A549 (cell line): Measurements from ENCODE around the gene RANGRF. TPM values are rescaled to one million over a fixed set of nuclear protein-coding genes. Genes with fewer than 3 reads are reported as not detected.

Experiments used
- ATAC-seq, 2 experiments: fragments of 200-7000 bp in 1 of 2; fragments of >200 bp in 1 of 2; cut with Nextera tagmentation in 1 of 2; cut with Tn5 transposase in 1 of 2; 3 replicates each; pipeline versions ENCODE4 v1.8.0 to v1.9.1; 2018 to 2020; ENCODE audit warnings: mild to moderate bottlenecking in 1 of 2, moderate library complexity in 1 of 2
- CTCF ChIA-PET: fragments of 300-600 bp; sonication (Branson Sonifier 250); formaldehyde crosslinking; extraction: SDS; loops from one replicate; lab custom pipeline; 2021; ENCODE audit warnings: antibody characterized with exemption, inconsistent platforms; lab: Yijun Ruan, JAX
- POLR2A ChIA-PET: fragments of 350-600 bp; formaldehyde crosslinking; extraction: SDS; loops from one replicate; lab custom pipeline; 2021; ENCODE audit warnings: antibody characterized with exemption, inconsistent platforms; lab: Yijun Ruan, JAX
- DNase-seq, 2 experiments: peaks; one replicate each; pipeline versions ENCODE4 v3.0.0 to v3.0.0-alpha.2; 2011 to 2016; ENCODE audit warnings: low read depth in 1 of 2, low spot score in 1 of 2
- FAIRE-seq: peaks from 2 replicates; lab custom pipeline; 2011; peaks lifted over from hg19 to GRCh38; lab: Jason Lieb, UNC
- H3K27ac ChIP-seq, 2 experiments: fragments of >200 bp; sonication (Bioruptor Twin); formaldehyde crosslinking; 3 replicates each; pipeline ENCODE4 v1.5.1; 2016 to 2017
- H3K4me1 ChIP-seq: fragments of >200 bp; sonication (Bioruptor Twin); formaldehyde crosslinking; 3 replicates; pipeline ENCODE4 v1.6.1; 2016
- H3K4me2 ChIP-seq: fragments of >200 bp; sonication (Bioruptor Twin); formaldehyde crosslinking; 3 replicates; pipeline ENCODE4 v1.6.1; 2016
- H3K4me3 ChIP-seq: fragments of >200 bp; sonication (Bioruptor Twin); formaldehyde crosslinking; 3 replicates; pipeline ENCODE4 v1.5.1; 2016
- H3K9me3 ChIP-seq: fragments of >200 bp; sonication (Bioruptor Twin); formaldehyde crosslinking; 3 replicates; pipeline ENCODE4 v1.6.1; 2016
- BHLHE40 ChIP-seq: IDR thresholded peaks from 2 replicates; pipeline ENCODE4 v1.6.1; 2012; ENCODE audit warnings: low read depth, low read length, inconsistent platforms
- E2F6 ChIP-seq: IDR thresholded peaks from 2 replicates; pipeline ENCODE4 v1.6.1; 2012; ENCODE audit warnings: low read depth, borderline replicate concordance
- EHF ChIP-seq: fragments of 250-450 bp; sonication (Bioruptor Pico); IDR thresholded peaks from 2 replicates; pipeline ENCODE4 v1.5.0; 2020; ENCODE audit warnings: mild to moderate bottlenecking
- ELK1 ChIP-seq: fragments of 150-350 bp; IDR thresholded peaks from 2 replicates; pipeline ENCODE4 v1.6.1; 2014; ENCODE audit warnings: low read depth, mild to moderate bottlenecking, low read length
- EP300 ChIP-seq, 2 experiments: fragments of >200 bp; sonication (Bioruptor Twin); formaldehyde crosslinking; IDR thresholded peaks; 2 replicates in 1 of 2; 3 replicates in 1 of 2; pipeline ENCODE4 v1.6.1; 2016 to 2017
- ESRRA ChIP-seq: fragments of 150-350 bp; IDR thresholded peaks from 2 replicates; pipeline ENCODE4 v1.6.1; 2014; ENCODE audit warnings: mild to moderate bottlenecking, low read length, borderline replicate concordance
- JUN ChIP-seq, 2 experiments: fragments of >200 bp; sonication (Bioruptor Twin); formaldehyde crosslinking; IDR thresholded peaks; 2 replicates in 1 of 2; 3 replicates in 1 of 2; pipeline ENCODE4 v1.6.1; 2016 to 2017
- NFE2L2 ChIP-seq: fragments of 150-350 bp; conservative IDR thresholded peaks from 2 replicates; pipeline ENCODE4 v1.6.1; 2014; ENCODE audit warnings: low read length
- PHF8 ChIP-seq: fragments of 200-600 bp; sonication (generic); IDR thresholded peaks from 2 replicates; pipeline ENCODE4 v1.6.1; 2016; ENCODE audit warnings: low read depth, mild to moderate bottlenecking, antibody characterized with exemption, moderate library complexity, borderline replicate concordance
- POLR2A ChIP-seq: IDR thresholded peaks from 2 replicates; pipeline ENCODE4 v1.6.1; 2012; ENCODE audit warnings: mild to moderate bottlenecking, low read length
- RFX5 ChIP-seq: fragments of 450-650 bp; IDR thresholded peaks from 2 replicates; pipeline ENCODE4 v1.7.1; 2014; ENCODE audit warnings: antibody characterized with exemption, mild to moderate bottlenecking, moderate library complexity
- TFCP2L1 ChIP-seq: fragments of 250-450 bp; sonication (Bioruptor Pico); IDR thresholded peaks from 2 replicates; pipeline ENCODE4 v1.5.0; 2021; ENCODE audit warnings: mild to moderate bottlenecking
- WGBS: methylation state at CpG from one replicate; pipeline ENCODE4 v1.1.6; 2017; ENCODE audit errors: missing lambda C conversion rate; 5-methylcytosine and 5-hydroxymethylcytosine counted together
- polyA plus RNA-seq, 4 experiments: library from polyadenylated mRNA; depleted of rRNA in 3 of 4; stranded (reverse); fragments of >200 nt; fragmentation: RNase III in 1 of 4; extraction: RNeasy Plus Mini Kit Qiagen cat#74134 plus additional on column Dnase treatment in 1 of 4; gene quantifications; 2 replicates in 3 of 4; 3 replicates in 1 of 4; pipeline ENCODE4 v1.2.3, GENCODE V29; 2011 to 2017
- TF ChIP-seq, protein P1 (sequence below): fragments of 250-450 bp; sonication (Bioruptor Pico); IDR thresholded peaks from 2 replicates; pipeline ENCODE4 v1.5.0; 2021; ENCODE audit warnings: mild to moderate bottlenecking, moderate library complexity, borderline replicate concordance
- TF ChIP-seq, protein P2 (sequence below): fragments of 200-600 bp; sonication (generic); IDR thresholded peaks from 2 replicates; pipeline ENCODE4 v1.6.1; 2016; ENCODE audit warnings: antibody characterized with exemption, mild to moderate bottlenecking, moderate library complexity

The RANGRF gene
- polyA plus RNA-seq, 2 of the 4 experiments (the other 2 are of a cell fraction): 47.2 to 56.4 TPM

- ATAC-seq (no peak), DNase-seq (no peak), FAIRE-seq (no peak)
- peak overlapping the region in 1 of 2 experiments; percentile 7; a peak in 1 of 6 replicates for H3K27ac ChIP-seq
- ChIA-PET CTCF (interaction anchor here (0.6 to 3.2 kb wide), 6 partner anchors 8 to 156 kb away, joined by 3 to 22 read pairs (median 5); partner anchors contain the start of genes CTC1 and PFAS), POLR2A (interaction anchor here (1.0 kb wide), 1 partner anchor 120 kb away, joined by 3 read pairs; no protein-coding TSS in a partner anchor)
- H3K4me2 ChIP-seq: no peak overlapping the region
- H3K4me1 ChIP-seq: peaks cover 27% of the 10 kb centered on the region
- TF ChIP-seq E2F6 (no peak), ESRRA (no peak), PHF8 (no peak), TFCP2L1 (CRISPR knock-in tag) (no peak), JUN (IDR thresholded peaks at IDR 0.05) (no peak)
- TF ChIP-seq, protein P1, sequence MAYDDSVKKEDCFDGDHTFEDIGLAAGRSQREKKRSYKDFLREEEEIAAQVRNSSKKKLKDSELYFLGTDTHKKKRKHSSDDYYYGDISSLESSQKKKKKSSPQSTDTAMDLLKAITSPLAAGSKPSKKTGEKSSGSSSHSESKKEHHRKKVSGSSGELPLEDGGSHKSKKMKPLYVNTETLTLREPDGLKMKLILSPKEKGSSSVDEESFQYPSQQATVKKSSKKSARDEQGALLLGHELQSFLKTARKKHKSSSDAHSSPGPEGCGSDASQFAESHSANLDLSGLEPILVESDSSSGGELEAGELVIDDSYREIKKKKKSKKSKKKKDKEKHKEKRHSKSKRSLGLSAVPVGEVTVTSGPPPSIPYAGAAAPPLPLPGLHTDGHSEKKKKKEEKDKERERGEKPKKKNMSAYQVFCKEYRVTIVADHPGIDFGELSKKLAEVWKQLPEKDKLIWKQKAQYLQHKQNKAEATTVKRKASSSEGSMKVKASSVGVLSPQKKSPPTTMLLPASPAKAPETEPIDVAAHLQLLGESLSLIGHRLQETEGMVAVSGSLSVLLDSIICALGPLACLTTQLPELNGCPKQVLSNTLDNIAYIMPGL (CRISPR knock-in tag): no peak
- peaks cover 5% of the 10 kb centered on the region; the same call in 1 of the 3 replicates for H3K9me3 ChIP-seq
- H3K4me3 ChIP-seq: no peak overlapping the region
- 90% methylated on average over 5 of the region's 5 CpGs for WGBS
Observed at GRCh38 chr17:8292639-8293395, 4.3 kb downstream of the RANGRF start.

DNA sequence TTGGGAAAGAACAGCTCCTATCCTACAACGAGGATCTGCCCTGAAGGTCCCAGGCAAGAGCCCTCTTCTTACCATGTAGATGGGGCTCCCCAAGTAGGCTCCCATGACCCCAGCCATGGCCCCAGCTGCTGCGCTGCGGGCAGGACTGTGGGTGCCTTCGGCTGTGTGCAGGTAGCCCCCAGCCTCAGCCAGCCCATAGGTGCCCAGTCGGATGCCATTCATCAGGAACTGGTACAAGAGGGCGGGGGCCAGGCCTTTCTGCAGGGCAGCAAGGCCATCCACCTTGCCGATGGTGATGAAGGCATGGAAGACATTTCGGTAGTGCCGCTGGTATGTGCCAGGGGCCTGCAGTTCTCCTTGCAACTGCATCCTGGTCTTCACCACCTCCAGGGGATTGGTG is 5.9 kb downstream of the RANGRF start:
- FAIRE-seq: no peak
- ATAC-seq: no peak
- Histone ChIP-seq H3K4me3 (peak overlapping the region; percentile 48; the same call in 2 of the 3 replicates), H3K27ac (peak overlapping the region; percentile 89 to 93; a peak in 5 of 6 replicates), H3K4me2 (peak overlapping the region; percentile 84), H3K9me3 (peaks cover 5% of the 10 kb centered on the region; the same call in 1 of the 3 replicates), H3K4me1 (peaks cover 21% of the 10 kb centered on the region)
- ChIA-PET CTCF (interaction anchor here (1.1 to 3.1 kb wide), 5 partner anchors 10 to 72 kb away, joined by 3 to 12 read pairs (median 7); no protein-coding TSS in a partner anchor), POLR2A (interaction anchor here (1.1 to 2.2 kb wide), 5 partner anchors 22 to 174 kb away, joined by 4 to 70 read pairs (median 7); partner anchors contain the start of genes CTC1 and PFAS)
- no peak for DNase-seq
- no peak for TF ChIP-seq TFCP2L1 (CRISPR knock-in tag)
- TF ChIP-seq POLR2A: no peak
- no peak for TF ChIP-seq NFE2L2
- TF ChIP-seq BHLHE40: no peak
- no peak for TF ChIP-seq RFX5
- no peak for TF ChIP-seq ELK1
- TF ChIP-seq, protein P2, sequence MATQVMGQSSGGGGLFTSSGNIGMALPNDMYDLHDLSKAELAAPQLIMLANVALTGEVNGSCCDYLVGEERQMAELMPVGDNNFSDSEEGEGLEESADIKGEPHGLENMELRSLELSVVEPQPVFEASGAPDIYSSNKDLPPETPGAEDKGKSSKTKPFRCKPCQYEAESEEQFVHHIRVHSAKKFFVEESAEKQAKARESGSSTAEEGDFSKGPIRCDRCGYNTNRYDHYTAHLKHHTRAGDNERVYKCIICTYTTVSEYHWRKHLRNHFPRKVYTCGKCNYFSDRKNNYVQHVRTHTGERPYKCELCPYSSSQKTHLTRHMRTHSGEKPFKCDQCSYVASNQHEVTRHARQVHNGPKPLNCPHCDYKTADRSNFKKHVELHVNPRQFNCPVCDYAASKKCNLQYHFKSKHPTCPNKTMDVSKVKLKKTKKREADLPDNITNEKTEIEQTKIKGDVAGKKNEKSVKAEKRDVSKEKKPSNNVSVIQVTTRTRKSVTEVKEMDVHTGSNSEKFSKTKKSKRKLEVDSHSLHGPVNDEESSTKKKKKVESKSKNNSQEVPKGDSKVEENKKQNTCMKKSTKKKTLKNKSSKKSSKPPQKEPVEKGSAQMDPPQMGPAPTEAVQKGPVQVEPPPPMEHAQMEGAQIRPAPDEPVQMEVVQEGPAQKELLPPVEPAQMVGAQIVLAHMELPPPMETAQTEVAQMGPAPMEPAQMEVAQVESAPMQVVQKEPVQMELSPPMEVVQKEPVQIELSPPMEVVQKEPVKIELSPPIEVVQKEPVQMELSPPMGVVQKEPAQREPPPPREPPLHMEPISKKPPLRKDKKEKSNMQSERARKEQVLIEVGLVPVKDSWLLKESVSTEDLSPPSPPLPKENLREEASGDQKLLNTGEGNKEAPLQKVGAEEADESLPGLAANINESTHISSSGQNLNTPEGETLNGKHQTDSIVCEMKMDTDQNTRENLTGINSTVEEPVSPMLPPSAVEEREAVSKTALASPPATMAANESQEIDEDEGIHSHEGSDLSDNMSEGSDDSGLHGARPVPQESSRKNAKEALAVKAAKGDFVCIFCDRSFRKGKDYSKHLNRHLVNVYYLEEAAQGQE: no peak
- TF ChIP-seq EHF (CRISPR knock-in tag): no peak
- no peak for TF ChIP-seq EP300 (IDR thresholded peaks at IDR 0.05)
- 84% methylated on average over 9 of the region's 9 CpGs for WGBS
